GM12878 (cell line): ENCODE measurements around the gene ETNK2. TPM values are rescaled to one million over a fixed set of nuclear protein-coding genes. Genes with fewer than 3 reads are reported as not detected.

Experiments
- ATAC-seq: fragments of 200-7000 bp; cut with Tn5 transposase; 3 replicates; pipeline ENCODE4 v1.9.1; 2020; ENCODE audit warnings: mild to moderate bottlenecking, moderate library complexity
- BruUV-seq: library from RNA; stranded (reverse); fragments of 400-500 nt; replicated peaks from 2 replicates; lab custom pipeline; 2021; lab: Mats Ljungman, UMichigan
- CTCF ChIA-PET: fragments of 300-600 bp; sonication (Branson Sonifier 250); formaldehyde crosslinking; extraction: SDS; loops from one replicate; lab custom pipeline; 2021; ENCODE audit warnings: inconsistent platforms; lab: Yijun Ruan, JAX
- POLR2A ChIA-PET: fragments of 350-600 bp; formaldehyde crosslinking; extraction: SDS; loops from one replicate; lab custom pipeline; 2021; ENCODE audit warnings: inconsistent platforms; lab: Charles Lee
- RAD21 ChIA-PET: fragments of 300-600 bp; sonication (Branson Sonifier 250); formaldehyde crosslinking; loops from one replicate; lab custom pipeline; 2023; ENCODE audit warnings: antibody characterized with exemption; ENCODE audit not compliant: unreplicated experiment; lab: Charles Lee
- SMC1A ChIA-PET: fragments of 300-600 bp; sonication (Branson Sonifier 250); formaldehyde crosslinking; loops from one replicate; lab custom pipeline; 2023; ENCODE audit not compliant: unreplicated experiment, uncharacterized antibody; lab: Charles Lee
- DNase-seq: peaks from one replicate; pipeline ENCODE4 v3.0.0-alpha.2; 2011; ENCODE audit warnings: low read depth, low spot score
- FAIRE-seq: peaks from 3 replicates; lab custom pipeline; 2011; peaks lifted over from hg19 to GRCh38; lab: Jason Lieb, UNC
- H2AFZ ChIP-seq: 2 replicates; pipeline ENCODE4 v1.6.0; 2011; ENCODE audit warnings: low read depth, low read length, control low read depth; ENCODE audit not compliant: control insufficient read depth
- H3K27ac ChIP-seq: 2 replicates; pipeline ENCODE4 v1.5.1; 2011; ENCODE audit warnings: control low read depth; ENCODE audit not compliant: control insufficient read depth, insufficient read depth
- H3K27me3 ChIP-seq, 2 experiments: replicated peaks in 1 of 2; 2 replicates each; pipeline versions ENCODE4 v1.6.0 to v1.6.1; 2011; ENCODE audit warnings: low read length in 1 of 2; ENCODE audit not compliant: control insufficient read depth in 2 of 2, insufficient read depth in 2 of 2
- H3K36me3 ChIP-seq, 2 experiments: 2 replicates each; pipeline ENCODE4 v1.5.1; 2011; ENCODE audit warnings: low read length in 1 of 2; ENCODE audit not compliant: control insufficient read depth in 2 of 2, insufficient read depth in 2 of 2
- H3K4me1 ChIP-seq: 2 replicates; pipeline ENCODE4 v1.6.1; 2011; ENCODE audit warnings: mild to moderate bottlenecking, low read length, moderate library complexity, mixed read lengths; ENCODE audit not compliant: control insufficient read depth, insufficient read depth
- H3K4me2 ChIP-seq: 2 replicates; pipeline ENCODE4 v1.6.0; 2011; ENCODE audit warnings: control low read depth; ENCODE audit not compliant: control insufficient read depth, insufficient read depth
- H3K4me3 ChIP-seq: fragments of 200-600 bp; sonication (generic); 2 replicates; pipeline ENCODE4 v1.5.1; 2016
- H3K79me2 ChIP-seq: 2 replicates; pipeline ENCODE4 v1.6.0; 2011; ENCODE audit warnings: low read length; ENCODE audit not compliant: control insufficient read depth, insufficient read depth
- H3K9ac ChIP-seq: 2 replicates; pipeline ENCODE4 v1.8.0; 2011; ENCODE audit warnings: low read length, control low read depth, mixed read lengths; ENCODE audit not compliant: control insufficient read depth, insufficient read depth
- H3K9me3 ChIP-seq: replicated peaks from 3 replicates; pipeline ENCODE4 v1.5.1; 2011; ENCODE audit warnings: mild to moderate bottlenecking, low read length; ENCODE audit not compliant: control insufficient read depth, insufficient read depth
- H4K20me1 ChIP-seq: 2 replicates; pipeline ENCODE4 v1.6.0; 2011; ENCODE audit not compliant: control insufficient read depth, insufficient read depth
- BCL11A ChIP-seq: IDR thresholded peaks from 2 replicates; pipeline ENCODE4 v1.6.1; 2011; ENCODE audit warnings: low read depth, low read length
- BCL3 ChIP-seq: IDR thresholded peaks from 2 replicates; pipeline ENCODE4 v1.6.1; 2011; ENCODE audit warnings: borderline replicate concordance, low read depth, mild to moderate bottlenecking, moderate library complexity, low read length; ENCODE audit not compliant: insufficient read depth, poor library complexity, severe bottlenecking
- CHD2 ChIP-seq: IDR thresholded peaks from 2 replicates; pipeline ENCODE4 v1.6.1; 2011; ENCODE audit warnings: low read depth, low read length, improper control_type of control experiment, borderline replicate concordance
- EP300 ChIP-seq, 2 experiments: fragments of 150-350 bp in 1 of 2; IDR thresholded peaks; 2 replicates each; pipeline ENCODE4 v1.6.1; 2011 to 2012; ENCODE audit warnings: low read depth in 2 of 2, low read length in 2 of 2, borderline replicate concordance in 1 of 2, improper control_type of control experiment in 1 of 2, inconsistent platforms in 1 of 2; ENCODE audit not compliant: control insufficient read depth in 1 of 2
- EZH2 ChIP-seq: IDR thresholded peaks from 2 replicates; pipeline ENCODE4 v1.6.1; 2012; ENCODE audit warnings: low read depth, mild to moderate bottlenecking, control low read depth, inconsistent platforms, low read length, borderline replicate concordance; ENCODE audit not compliant: control insufficient read depth
- HDAC2 ChIP-seq: fragments of 200-600 bp; sonication (generic); IDR thresholded peaks from 2 replicates; pipeline ENCODE4 v1.6.1; 2017
- MLLT1 ChIP-seq: fragments of 450-650 bp; IDR thresholded peaks from 2 replicates; pipeline ENCODE4 v1.6.1; 2016; ENCODE audit warnings: mild to moderate bottlenecking
- MYB ChIP-seq: fragments of 150-350 bp; IDR thresholded peaks from 2 replicates; pipeline ENCODE4 v1.6.1; 2014; ENCODE audit warnings: mild to moderate bottlenecking, low read depth, low read length, borderline replicate concordance
- MYC ChIP-seq: IDR thresholded peaks from 2 replicates; pipeline ENCODE4 v1.6.1; 2011; ENCODE audit warnings: mild to moderate bottlenecking, low read length, moderate library complexity, inconsistent platforms; ENCODE audit not compliant: insufficient read depth, insufficient replicate concordance, insufficient read length, severe bottlenecking
- NKRF ChIP-seq: fragments of 450-650 bp; conservative IDR thresholded peaks from 2 replicates; pipeline ENCODE4 v1.6.1; 2017; ENCODE audit warnings: mild to moderate bottlenecking, moderate library complexity
- SP1 ChIP-seq: IDR thresholded peaks from one replicate; pipeline ENCODE4 v1.6.1; 2011; ENCODE audit warnings: low read depth, low read length
- SREBF2 ChIP-seq: IDR thresholded peaks from 2 replicates; pipeline ENCODE4 v1.6.1; 2012; ENCODE audit warnings: mild to moderate bottlenecking, low read length
- ZBED1 ChIP-seq: IDR thresholded peaks from 2 replicates; pipeline ENCODE4 v1.6.1; 2016; ENCODE audit warnings: borderline replicate concordance
- ZNF592 ChIP-seq: fragments of 450-650 bp; IDR thresholded peaks from 2 replicates; pipeline ENCODE4 v1.6.1; 2017; ENCODE audit warnings: mild to moderate bottlenecking, moderate library complexity
- WGBS: methylation state at CpG from one replicate; pipeline ENCODE4 v1.1.6; 2016; ENCODE audit warnings: low lambda C conversion rate; ENCODE audit not compliant: insufficient replicate concordance, insufficient coverage; ENCODE audit errors: missing lambda C conversion rate; 5-methylcytosine and 5-hydroxymethylcytosine counted together
- in situ Hi-C: fragments of 300-500 bp; cut with MboI; formaldehyde crosslinking; loops from 9 replicates; pipeline ENCODE4 v1.14.3; 2018; ENCODE audit warnings: mixed read lengths
- intact Hi-C: fragments of 100-400 bp; cut with micrococcal nuclease; formaldehyde crosslinking; loops from one replicate; pipeline ENCODE4 v1.14.2; 2022; ENCODE audit not compliant: unreplicated experiment
- polyA plus RNA-seq, 11 experiments: library from polyadenylated mRNA; depleted of rRNA in 4 of 11; unstranded in 6 of 11; stranded (reverse) in 5 of 11; fragments of >200 nt; fragmentation: Nextera tagmentation in 4 of 11; fragmentation: Illumina TruSeq in 1 of 11; extraction: Ambion mirVana in 4 of 11; extraction: Trizol in 1 of 11; gene quantifications; 1 replicate in 1 of 11; 2 replicates in 10 of 11; pipeline versions ENCODE4 v1.2.1 to v1.2.3, GENCODE V29; 2011 to 2016; ENCODE audit warnings: inconsistent platforms in 2 of 11, missing spikeins in 2 of 11, low read depth in 1 of 11
- total RNA-seq, 4 experiments: library from RNA; depleted of rRNA in 3 of 4; stranded (reverse); fragments of >200 nt in 3 of 4; fragmentation: Illumina TruSeq in 1 of 4; extraction: Trizol in 1 of 4; gene quantifications; 2 replicates each; pipeline versions ENCODE4 v1.2.1 to v1.2.3, GENCODE V29; 2013 to 2021

The ETNK2 gene
- total and polyA plus RNA-seq, 10 of the 15 experiments (the other 5 are each of a cell fraction or from before 2014, with no cell fraction given): 0.14 TPM; not detected in 9

GRCh38 chr1:204128464-204128963 is 23.3 kb downstream of the ETNK2 start:
- Histone ChIP-seq H3K79me2 (no peaks in the 10 kb centered on the region), H3K9me3 (no peaks in the 10 kb centered on the region), H3K36me3 (no peaks in the 10 kb centered on the region), H2AFZ (peak overlapping the region; percentile 20; the same call in 1 of the 2 replicates), H4K20me1 (no peaks in the 10 kb centered on the region), H3K9ac (no peak overlapping the region), H3K4me3 (no peak overlapping the region), H3K27me3 (no peaks in the 10 kb centered on the region; a peak in 1 of 4 replicates), H3K4me1 (no peaks in the 10 kb centered on the region), H3K4me2 (no peak overlapping the region), H3K27ac (no peak overlapping the region)
- ATAC-seq (peak; percentile 14), FAIRE-seq (no peak), DNase-seq (no peak)
- in situ Hi-C loops (loop anchor here (5.0 kb wide), 1 partner anchor 266 kb away; the partner anchor contains the start of gene SNRPE), intact Hi-C loops (no loop called here)
- POLR2A ChIA-PET: no interaction called here
- CTCF ChIA-PET: interaction anchor here (0.6 to 7.8 kb wide), 46 partner anchors 8 to 503 kb away, joined by 3 to 121 read pairs (median 4); partner anchors contain the start of genes KISS1, SNRPE and SOX13
- WGBS: 64% methylated on average over 4 of the region's 4 CpGs
- SMC1A ChIA-PET: interaction anchor here (0.6 to 4.3 kb wide), 18 partner anchors 11 to 291 kb away, joined by 3 to 55 read pairs (median 4); partner anchors contain the start of gene SNRPE
- RAD21 ChIA-PET: interaction anchor here (0.7 to 4.1 kb wide), 13 partner anchors 11 to 353 kb away, joined by 3 to 54 read pairs (median 4); partner anchors contain the start of gene SNRPE
- no TSS peak for BruUV-seq
- TF ChIP-seq ZBED1 (no peak), HDAC2 (no peak), MYB (no peak), EZH2 (no peak), MLLT1 (no peak), SP1 (no peak), ZNF592 (no peak), EP300 (IDR thresholded peaks at IDR 0.05; ENCODE audit: borderline replicate concordance in 1 of 2, control insufficient read depth in 1 of 2, low read depth in 2 of 2, low read length in 2 of 2) (no peak), MYC (no peak), NKRF (no peak), CHD2 (no peak), BCL11A (no peak), BCL3 (no peak), SREBF2 (no peak)
